ENCODE data around the gene MGAT3. TPM values are rescaled to one million over a fixed set of nuclear protein-coding genes. Genes with fewer than 3 reads are reported as not detected.

Gene MGAT3
- total and polyA plus RNA-seq, 9 of the 15 experiments (the other 6 are each of a cell fraction or from before 2014, with no cell fraction given): 0.10 to 11.5 (median 4.6) TPM

DNA sequence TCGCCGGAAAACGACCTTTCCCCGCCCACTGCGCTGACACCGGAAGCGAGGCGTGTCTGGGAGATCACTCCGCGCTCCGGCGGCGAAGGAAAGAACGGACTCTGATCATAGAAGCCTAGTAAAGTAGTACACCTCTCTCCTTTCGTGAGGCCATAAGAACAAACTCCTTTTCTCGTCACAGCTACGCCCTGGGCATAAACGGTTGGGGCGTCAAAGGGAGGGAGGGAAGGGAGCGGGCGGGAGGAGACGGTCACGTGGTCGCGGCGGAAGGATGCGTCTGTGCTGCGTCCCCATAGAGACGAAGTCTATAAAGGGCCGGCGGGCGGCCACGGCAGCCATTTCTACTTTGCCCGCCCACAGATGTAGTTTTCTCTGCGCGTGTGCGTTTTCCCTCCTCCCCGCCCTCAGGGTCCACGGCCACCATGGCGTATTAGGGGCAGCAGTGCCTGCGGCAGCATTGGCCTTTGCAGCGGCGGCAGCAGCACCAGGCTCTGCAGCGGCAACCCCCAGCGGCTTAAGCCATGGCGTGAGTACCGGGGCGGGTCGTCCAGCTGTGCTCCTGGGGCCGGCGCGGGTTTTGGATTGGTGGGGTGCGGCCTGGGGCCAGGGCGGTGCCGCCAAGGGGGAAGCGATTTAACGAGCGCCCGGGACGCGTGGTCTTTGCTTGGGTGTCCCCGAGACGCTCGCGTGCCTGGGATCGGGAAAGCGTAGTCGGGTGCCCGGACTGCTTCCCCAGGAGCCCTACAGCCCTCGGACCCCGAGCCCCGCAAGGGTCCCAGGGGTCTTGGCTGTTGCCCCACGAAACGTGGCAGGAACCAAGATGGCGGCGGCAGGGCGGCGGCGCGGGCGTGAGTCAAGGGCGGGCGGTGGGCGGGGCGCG is 63.7 kb downstream of the MGAT3 start, which contains the start of gene ATF4 (continued):
- TF ChIP-seq GABPA (tag; conservative IDR thresholded peaks at IDR 0.05; ENCODE audit: low read depth) (peak; percentile 95), ZNF232 (CRISPR knock-in tag; IDR thresholded peaks at IDR 0.05) (peak; percentile 73), ZBTB17 (CRISPR knock-in tag; IDR thresholded peaks at IDR 0.05) (peak; percentile 76; the same call in 1 of the 2 replicates), MBD2 (IDR thresholded peaks at IDR 0.05; ENCODE audit: borderline replicate concordance, low read depth) (peak; percentile 57), NCOA4 (IDR thresholded peaks at IDR 0.05; ENCODE audit: partially characterized antibody) (no peak), SAP30 (IDR thresholded peaks at IDR 0.05; ENCODE audit: borderline replicate concordance, insufficient read depth, low read depth, low read length, poor library complexity, severe bottlenecking) (peak; percentile 74), PHB (CRISPR knock-in tag; IDR thresholded peaks at IDR 0.05) (peak; percentile 48; the same call in 1 of the 2 replicates), ZBTB11 (CRISPR knock-in tag; IDR thresholded peaks at IDR 0.05) (peak in 1 of 3 experiments; percentile 54; a peak in 2 of 6 replicates), PTTG1 (tag; IDR thresholded peaks at IDR 0.05; ENCODE audit: low read depth) (no peak), NFATC3 (IDR thresholded peaks at IDR 0.05) (no peak), MCM2 (IDR thresholded peaks at IDR 0.05; ENCODE audit: low read depth) (no peak)
- TF ChIP-seq, protein P1, sequence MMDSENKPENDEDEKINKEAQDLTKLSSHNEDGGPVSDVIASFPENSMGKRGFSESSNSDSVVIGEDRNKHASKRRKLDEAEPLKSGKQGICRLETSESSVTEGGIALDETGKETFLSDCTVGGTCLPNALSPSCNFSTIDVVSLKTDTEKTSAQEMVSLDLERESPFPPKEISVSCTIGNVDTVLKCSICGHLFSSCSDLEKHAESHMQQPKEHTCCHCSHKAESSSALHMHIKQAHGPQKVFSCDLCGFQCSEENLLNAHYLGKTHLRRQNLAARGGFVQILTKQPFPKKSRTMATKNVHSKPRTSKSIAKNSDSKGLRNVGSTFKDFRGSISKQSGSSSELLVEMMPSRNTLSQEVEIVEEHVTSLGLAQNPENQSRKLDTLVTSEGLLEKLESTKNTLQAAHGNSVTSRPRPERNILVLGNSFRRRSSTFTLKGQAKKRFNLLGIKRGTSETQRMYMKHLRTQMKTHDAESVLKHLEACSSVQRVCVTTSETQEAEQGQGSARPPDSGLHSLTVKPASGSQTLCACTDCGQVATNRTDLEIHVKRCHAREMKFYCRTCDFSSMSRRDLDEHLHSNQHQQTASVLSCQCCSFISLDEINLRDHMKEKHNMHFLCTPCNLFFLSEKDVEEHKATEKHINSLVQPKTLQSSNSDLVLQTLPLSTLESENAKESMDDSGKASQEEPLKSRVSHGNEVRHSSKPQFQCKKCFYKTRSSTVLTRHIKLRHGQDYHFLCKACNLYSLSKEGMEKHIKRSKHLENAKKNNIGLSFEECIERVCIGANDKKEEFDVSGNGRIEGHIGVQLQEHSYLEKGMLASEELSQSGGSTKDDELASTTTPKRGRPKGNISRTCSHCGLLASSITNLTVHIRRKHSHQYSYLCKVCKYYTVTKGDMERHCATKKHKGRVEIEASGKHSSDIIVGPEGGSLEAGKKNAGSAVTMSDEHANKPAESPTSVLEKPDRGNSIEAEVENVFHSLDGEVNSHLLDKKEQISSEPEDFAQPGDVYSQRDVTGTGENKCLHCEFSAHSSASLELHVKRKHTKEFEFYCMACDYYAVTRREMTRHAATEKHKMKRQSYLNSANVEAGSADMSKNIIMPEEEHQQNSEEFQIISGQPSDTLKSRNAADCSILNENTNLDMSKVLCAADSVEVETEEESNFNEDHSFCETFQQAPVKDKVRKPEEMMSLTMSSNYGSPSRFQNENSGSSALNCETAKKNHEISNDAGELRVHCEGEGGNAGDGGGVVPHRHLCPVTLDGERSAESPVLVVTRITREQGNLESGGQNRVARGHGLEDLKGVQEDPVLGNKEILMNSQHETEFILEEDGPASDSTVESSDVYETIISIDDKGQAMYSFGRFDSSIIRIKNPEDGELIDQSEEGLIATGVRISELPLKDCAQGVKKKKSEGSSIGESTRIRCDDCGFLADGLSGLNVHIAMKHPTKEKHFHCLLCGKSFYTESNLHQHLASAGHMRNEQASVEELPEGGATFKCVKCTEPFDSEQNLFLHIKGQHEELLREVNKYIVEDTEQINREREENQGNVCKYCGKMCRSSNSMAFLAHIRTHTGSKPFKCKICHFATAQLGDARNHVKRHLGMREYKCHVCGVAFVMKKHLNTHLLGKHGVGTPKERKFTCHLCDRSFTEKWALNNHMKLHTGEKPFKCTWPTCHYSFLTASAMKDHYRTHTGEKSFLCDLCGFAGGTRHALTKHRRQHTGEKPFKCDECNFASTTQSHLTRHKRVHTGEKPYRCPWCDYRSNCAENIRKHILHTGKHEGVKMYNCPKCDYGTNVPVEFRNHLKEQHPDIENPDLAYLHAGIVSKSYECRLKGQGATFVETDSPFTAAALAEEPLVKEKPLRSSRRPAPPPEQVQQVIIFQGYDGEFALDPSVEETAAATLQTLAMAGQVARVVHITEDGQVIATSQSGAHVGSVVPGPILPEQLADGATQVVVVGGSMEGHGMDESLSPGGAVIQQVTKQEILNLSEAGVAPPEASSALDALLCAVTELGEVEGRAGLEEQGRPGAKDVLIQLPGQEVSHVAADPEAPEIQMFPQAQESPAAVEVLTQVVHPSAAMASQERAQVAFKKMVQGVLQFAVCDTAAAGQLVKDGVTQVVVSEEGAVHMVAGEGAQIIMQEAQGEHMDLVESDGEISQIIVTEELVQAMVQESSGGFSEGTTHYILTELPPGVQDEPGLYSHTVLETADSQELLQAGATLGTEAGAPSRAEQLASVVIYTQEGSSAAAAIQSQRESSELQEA (IDR thresholded peaks at IDR 0.05; ENCODE audit: low read depth): no peak
- TF ChIP-seq, protein P2, sequence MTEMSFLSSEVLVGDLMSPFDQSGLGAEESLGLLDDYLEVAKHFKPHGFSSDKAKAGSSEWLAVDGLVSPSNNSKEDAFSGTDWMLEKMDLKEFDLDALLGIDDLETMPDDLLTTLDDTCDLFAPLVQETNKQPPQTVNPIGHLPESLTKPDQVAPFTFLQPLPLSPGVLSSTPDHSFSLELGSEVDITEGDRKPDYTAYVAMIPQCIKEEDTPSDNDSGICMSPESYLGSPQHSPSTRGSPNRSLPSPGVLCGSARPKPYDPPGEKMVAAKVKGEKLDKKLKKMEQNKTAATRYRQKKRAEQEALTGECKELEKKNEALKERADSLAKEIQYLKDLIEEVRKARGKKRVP (CRISPR knock-in tag; IDR thresholded peaks at IDR 0.05): no peak
